IMR-90 (cell line): ENCODE data around the gene DDX42. TPM values are rescaled to one million over a fixed set of nuclear protein-coding genes. Genes with fewer than 3 reads are reported as not detected.

Experiments
- ATAC-seq: fragments of 200-7000 bp; cut with Tn5 transposase; 2 replicates; pipeline ENCODE4 v1.9.1; 2020; ENCODE audit warnings: low read depth, mild to moderate bottlenecking, moderate library complexity
- BruUV-seq: library from RNA; stranded (reverse); fragments of 400-500 nt; replicated peaks from 2 replicates; lab custom pipeline; 2021; lab: Mats Ljungman, UMichigan
- CTCF ChIA-PET: fragments of 300-600 bp; formaldehyde crosslinking; extraction: SDS; loops from one replicate; lab custom pipeline; 2021; ENCODE audit warnings: antibody characterized with exemption; lab: Yijun Ruan, JAX
- POLR2A ChIA-PET: fragments of 300-600 bp; sonication (Branson Sonifier 250); formaldehyde crosslinking; loops from one replicate; lab custom pipeline; 2022; ENCODE audit warnings: antibody characterized with exemption; ENCODE audit not compliant: unreplicated experiment; lab: Charles Lee
- DNase-seq: peaks from one replicate; pipeline ENCODE4 v3.0.0; 2013
- H2AFZ ChIP-seq: replicated peaks from 2 replicates; pipeline ENCODE3; 2013; ENCODE audit warnings: low read length, mild to moderate bottlenecking; ENCODE audit not compliant: poor library complexity
- H2AK5ac ChIP-seq: 2 replicates; pipeline ENCODE4 v1.6.1; 2013; ENCODE audit warnings: low read depth, low read length, inconsistent platforms
- H2AK9ac ChIP-seq: replicated peaks from 2 replicates; pipeline ENCODE3; 2013; ENCODE audit warnings: mild to moderate bottlenecking, low read depth, low read length, moderate library complexity; ENCODE audit not compliant: poor library complexity
- H2BK120ac ChIP-seq: 2 replicates; pipeline ENCODE4 v1.6.1; 2013; ENCODE audit warnings: low read depth, low read length, inconsistent platforms
- H2BK15ac ChIP-seq: 3 replicates; pipeline ENCODE4 v1.6.1; 2013; ENCODE audit warnings: low read depth, low read length, inconsistent platforms
- H2BK20ac ChIP-seq: 2 replicates; pipeline ENCODE4 v1.6.1; 2013; ENCODE audit warnings: low read depth, mild to moderate bottlenecking, inconsistent platforms, low read length, moderate library complexity
- H2BK5ac ChIP-seq: 2 replicates; pipeline ENCODE4 v1.6.1; 2013; ENCODE audit warnings: mild to moderate bottlenecking, low read depth, low read length, inconsistent platforms; ENCODE audit not compliant: poor library complexity, severe bottlenecking
- H3K14ac ChIP-seq: replicated peaks from 2 replicates; pipeline ENCODE4 v1.6.1; 2013; ENCODE audit warnings: low read depth, low read length, inconsistent platforms
- H3K18ac ChIP-seq: 2 replicates; pipeline ENCODE4 v1.6.1; 2013; ENCODE audit warnings: low read depth, low read length, control low read depth
- H3K23ac ChIP-seq: 2 replicates; pipeline ENCODE4 v1.6.1; 2013; ENCODE audit warnings: low read depth, low read length, inconsistent platforms
- H3K27ac ChIP-seq: 2 replicates; pipeline ENCODE4 v1.5.1; 2013; ENCODE audit warnings: mild to moderate bottlenecking, control low read depth, low read length; ENCODE audit not compliant: insufficient read depth
- H3K27me3 ChIP-seq: 2 replicates; pipeline ENCODE4 v1.6.1; 2013; ENCODE audit warnings: low read length; ENCODE audit not compliant: control insufficient read depth, insufficient read depth
- H3K36me3 ChIP-seq: 2 replicates; pipeline ENCODE4 v1.6.1; 2013; ENCODE audit warnings: low read length, mixed read lengths; ENCODE audit not compliant: control insufficient read depth, insufficient read depth
- H3K4ac ChIP-seq: 2 replicates; pipeline ENCODE4 v1.6.1; 2013; ENCODE audit warnings: low read depth, low read length, inconsistent platforms
- H3K4me1 ChIP-seq: 2 replicates; pipeline ENCODE4 v1.6.1; 2013; ENCODE audit warnings: low read length, mixed read lengths; ENCODE audit not compliant: control insufficient read depth, insufficient read depth
- H3K4me2 ChIP-seq: 2 replicates; pipeline ENCODE4 v1.6.1; 2013; ENCODE audit warnings: low read depth, mild to moderate bottlenecking, control low read depth, low read length, moderate library complexity
- H3K4me3 ChIP-seq: 2 replicates; pipeline ENCODE4 v1.5.1; 2013; ENCODE audit warnings: low read depth, mild to moderate bottlenecking, control low read depth, low read length, moderate library complexity; ENCODE audit not compliant: insufficient read depth
- H3K56ac ChIP-seq: 2 replicates; pipeline ENCODE4 v1.6.1; 2013; ENCODE audit warnings: low read length, inconsistent platforms; ENCODE audit not compliant: insufficient read depth; ENCODE audit errors: extremely low read depth
- H3K79me1 ChIP-seq, 2 experiments: 2 replicates each; pipeline ENCODE4 v1.6.1; 2013; ENCODE audit warnings: low read length in 2 of 2, inconsistent platforms in 1 of 2, low read depth in 1 of 2
- H3K9ac ChIP-seq: 2 replicates; pipeline ENCODE4 v1.6.1; 2013; ENCODE audit warnings: low read depth, low read length, control low read depth
- H3K9me1 ChIP-seq: 2 replicates; pipeline ENCODE4 v1.6.1; 2013; ENCODE audit warnings: low read length, inconsistent platforms; ENCODE audit not compliant: insufficient read depth
- H3K9me3 ChIP-seq: 2 replicates; pipeline ENCODE4 v1.6.1; 2013; ENCODE audit warnings: low read length; ENCODE audit not compliant: control insufficient read depth, insufficient read depth
- H4K20me1 ChIP-seq: 2 replicates; pipeline ENCODE4 v1.6.1; 2013; ENCODE audit warnings: low read length, inconsistent platforms; ENCODE audit not compliant: insufficient read depth
- H4K5ac ChIP-seq: 2 replicates; pipeline ENCODE4 v1.6.1; 2013; ENCODE audit warnings: mild to moderate bottlenecking, low read depth, low read length, control low read depth
- H4K8ac ChIP-seq, 2 experiments: 2 replicates each; pipeline ENCODE4 v1.6.1; 2013; ENCODE audit warnings: low read depth in 2 of 2, low read length in 2 of 2, control low read depth in 1 of 2, inconsistent platforms in 1 of 2
- H4K91ac ChIP-seq: 2 replicates; pipeline ENCODE4 v1.6.1; 2013; ENCODE audit warnings: low read depth, low read length, inconsistent platforms; ENCODE audit not compliant: insufficient read depth
- CEBPB ChIP-seq: IDR thresholded peaks from 2 replicates; pipeline ENCODE4 v1.6.1; 2012; ENCODE audit warnings: low read depth, low read length, improper control_type of control experiment
- CHD1 ChIP-seq: IDR thresholded peaks from 2 replicates; pipeline ENCODE4 v1.6.1; 2012; ENCODE audit warnings: low read depth, low read length, improper control_type of control experiment
- NFE2L2 ChIP-seq: fragments of 150-350 bp; IDR thresholded peaks from 2 replicates; pipeline ENCODE4 v1.6.1; 2016; ENCODE audit warnings: low read depth, mild to moderate bottlenecking, low read length
- POLR2A ChIP-seq: IDR thresholded peaks from 2 replicates; pipeline ENCODE4 v1.6.1; 2012; ENCODE audit warnings: mild to moderate bottlenecking, low read depth, low read length
- RAD21 ChIP-seq: IDR thresholded peaks from 2 replicates; pipeline ENCODE4 v1.6.1; 2012; ENCODE audit warnings: low read length, improper control_type of control experiment
- RCOR1 ChIP-seq: IDR thresholded peaks from 2 replicates; pipeline ENCODE4 v1.6.1; 2012; ENCODE audit warnings: mild to moderate bottlenecking, low read length, improper control_type of control experiment; ENCODE audit not compliant: insufficient replicate concordance
- RFX5 ChIP-seq: IDR thresholded peaks from 2 replicates; pipeline ENCODE4 v1.8.0; 2012; ENCODE audit warnings: low read depth, mild to moderate bottlenecking, low read length, moderate library complexity
- SMC3 ChIP-seq: fragments of 150-350 bp; IDR thresholded peaks from 2 replicates; pipeline ENCODE4 v1.6.1; 2016; ENCODE audit warnings: low read depth, mild to moderate bottlenecking, antibody characterized with exemption, low read length, moderate library complexity
- WGBS, 2 experiments: methylation state at CpG; one replicate each; pipeline versions ENCODE4 v1.1.5 to v1.1.7; 2013; ENCODE audit warnings: missing lambda C conversion rate in 2 of 2; ENCODE audit not compliant: insufficient read length in 1 of 2; ENCODE audit errors: extremely low coverage in 2 of 2; 5-methylcytosine and 5-hydroxymethylcytosine counted together
- dilution Hi-C: fragments of 300-500 bp; cut with HindIII; formaldehyde crosslinking; loops from one replicate; pipeline ENCODE4 v1.14.3; 2018; ENCODE audit warnings: low sequenced_read_pairs; ENCODE audit not compliant: unreplicated experiment
- in situ Hi-C: fragments of 300-500 bp; cut with MboI; formaldehyde crosslinking; loops from 3 replicates; pipeline ENCODE4 v1.14.3; 2019; ENCODE audit warnings: low sequenced_read_pairs, inconsistent platforms, mixed read lengths
- intact Hi-C: fragments of 100-400 bp; cut with micrococcal nuclease; formaldehyde crosslinking; loops from 2 replicates; pipeline ENCODE4 v1.10.0; 2022
- polyA plus RNA-seq, 3 experiments: library from polyadenylated mRNA; depleted of rRNA; stranded (reverse); fragments of >200 nt; gene quantifications; 2 replicates each; pipeline ENCODE4 v1.2.3, GENCODE V29; 2012; ENCODE audit warnings: low replicate concordance in 1 of 3
- total RNA-seq: library from RNA; depleted of rRNA; stranded (reverse); fragments of >200 nt; gene quantifications from 2 replicates; pipeline ENCODE4 v1.2.3, GENCODE V29; 2012
- TF ChIP-seq, protein P1 (sequence below): fragments of 150-350 bp; IDR thresholded peaks from 2 replicates; pipeline ENCODE4 v1.6.1; 2017; ENCODE audit warnings: mild to moderate bottlenecking, antibody characterized with exemption, low read length, low read depth

Gene DDX42
- total and polyA plus RNA-seq, 2 of the 4 experiments (the other 2 are of a cell fraction), result 75.8 to 91.5 TPM

DNA sequence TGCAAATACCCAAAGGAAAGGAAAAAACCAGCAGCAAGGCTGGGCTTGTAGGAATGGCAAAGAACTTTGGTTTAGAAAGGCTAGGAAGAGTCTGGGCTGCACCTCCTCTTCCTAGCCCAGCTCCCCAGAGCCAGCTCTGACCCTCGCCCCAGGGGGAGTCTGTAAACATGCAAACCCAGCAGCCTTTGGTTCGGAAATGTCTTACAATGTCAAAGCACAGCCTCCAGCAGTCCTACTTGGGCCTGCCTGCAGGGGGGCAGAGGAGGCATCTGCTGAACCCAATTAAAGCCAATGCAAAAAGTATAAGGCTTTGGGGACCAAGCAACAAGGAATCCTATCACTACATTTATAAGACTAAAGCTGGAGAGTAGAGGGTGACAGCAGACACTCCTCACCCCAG lies 58.5 kb downstream of the DDX42 start:
- TF ChIP-seq RFX5 (no peak), CEBPB (no peak), RAD21 (no peak), NFE2L2 (no peak), CHD1 (no peak), RCOR1 (no peak), POLR2A (no peak), SMC3 (no peak)
- TF ChIP-seq, protein P1, sequence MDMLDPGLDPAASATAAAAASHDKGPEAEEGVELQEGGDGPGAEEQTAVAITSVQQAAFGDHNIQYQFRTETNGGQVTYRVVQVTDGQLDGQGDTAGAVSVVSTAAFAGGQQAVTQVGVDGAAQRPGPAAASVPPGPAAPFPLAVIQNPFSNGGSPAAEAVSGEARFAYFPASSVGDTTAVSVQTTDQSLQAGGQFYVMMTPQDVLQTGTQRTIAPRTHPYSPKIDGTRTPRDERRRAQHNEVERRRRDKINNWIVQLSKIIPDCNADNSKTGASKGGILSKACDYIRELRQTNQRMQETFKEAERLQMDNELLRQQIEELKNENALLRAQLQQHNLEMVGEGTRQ, result no peak
- Histone ChIP-seq H3K18ac (no peak overlapping the region), H2AK9ac (no peak overlapping the region), H3K9me1 (no peaks in the 10 kb centered on the region), H4K91ac (no peak overlapping the region), H4K8ac (no peak overlapping the region), H2AFZ (no peak overlapping the region), H2BK120ac (no peak overlapping the region), H3K79me1 (peaks cover 30 to 78% of the 10 kb centered on the region in 2 experiments), H3K9ac (no peak overlapping the region), H2BK20ac (no peak overlapping the region), H4K5ac (no peak overlapping the region), H4K20me1 (peaks cover 44% of the 10 kb centered on the region), H3K27ac (no peak overlapping the region), H2BK5ac (no peak overlapping the region), H3K4me1 (peaks cover 1% of the 10 kb centered on the region; the same call in 1 of the 2 replicates), H3K27me3 (no peaks in the 10 kb centered on the region), H3K4me3 (no peak overlapping the region), H2AK5ac (no peak overlapping the region), H3K23ac (no peak overlapping the region), H3K4me2 (no peak overlapping the region), H3K4ac (no peak overlapping the region), H3K14ac (no peak overlapping the region), H3K9me3 (no peaks in the 10 kb centered on the region), H3K56ac (no peak overlapping the region), H3K36me3 (peaks cover 71% of the 10 kb centered on the region), H2BK15ac (no peak overlapping the region)
- DNase-seq (no peak), ATAC-seq (no peak)
- ChIA-PET CTCF (no interaction called here), POLR2A (no interaction called here)
- BruUV-seq, result no TSS peak
- no CpG with 5 or more reads among the region's 2 CpGs for WGBS, 2 experiments
- intact Hi-C loops, result no loop called here
- dilution Hi-C loops, result no loop called here
- in situ Hi-C loops, result no loop called here
